ENCODE results near the gene GOPC. TPM values are rescaled to one million over a fixed set of nuclear protein-coding genes. Genes with fewer than 3 reads are reported as not detected.

The GOPC gene
- total and polyA plus RNA-seq, 7 donors, result 8.7 to 18.2 (median 14.9) TPM

DNA sequence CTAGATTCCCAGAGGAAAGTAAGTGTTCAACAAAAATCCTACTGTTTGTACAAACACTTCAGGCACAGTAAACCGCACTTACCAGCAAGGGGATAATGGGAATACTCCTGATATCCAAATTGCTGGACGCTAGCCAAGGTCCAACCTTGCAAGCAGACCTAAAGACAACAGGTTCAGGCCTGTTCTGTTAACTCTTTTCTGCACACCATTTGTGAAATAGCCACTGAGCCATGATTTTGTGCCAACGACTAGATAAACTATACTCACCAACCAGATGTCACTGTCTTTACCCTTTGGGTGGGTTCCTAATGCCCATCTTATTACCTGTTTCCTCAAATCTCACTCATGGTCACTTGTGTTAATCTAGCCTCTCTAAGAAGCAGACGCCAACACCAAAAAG lies 43.5 kb downstream of the GOPC start:
- no peak for DNase-seq
- H3K4me1 ChIP-seq, result peaks cover 7% of the 10 kb centered on the region
- TF ChIP-seq, protein P1, sequence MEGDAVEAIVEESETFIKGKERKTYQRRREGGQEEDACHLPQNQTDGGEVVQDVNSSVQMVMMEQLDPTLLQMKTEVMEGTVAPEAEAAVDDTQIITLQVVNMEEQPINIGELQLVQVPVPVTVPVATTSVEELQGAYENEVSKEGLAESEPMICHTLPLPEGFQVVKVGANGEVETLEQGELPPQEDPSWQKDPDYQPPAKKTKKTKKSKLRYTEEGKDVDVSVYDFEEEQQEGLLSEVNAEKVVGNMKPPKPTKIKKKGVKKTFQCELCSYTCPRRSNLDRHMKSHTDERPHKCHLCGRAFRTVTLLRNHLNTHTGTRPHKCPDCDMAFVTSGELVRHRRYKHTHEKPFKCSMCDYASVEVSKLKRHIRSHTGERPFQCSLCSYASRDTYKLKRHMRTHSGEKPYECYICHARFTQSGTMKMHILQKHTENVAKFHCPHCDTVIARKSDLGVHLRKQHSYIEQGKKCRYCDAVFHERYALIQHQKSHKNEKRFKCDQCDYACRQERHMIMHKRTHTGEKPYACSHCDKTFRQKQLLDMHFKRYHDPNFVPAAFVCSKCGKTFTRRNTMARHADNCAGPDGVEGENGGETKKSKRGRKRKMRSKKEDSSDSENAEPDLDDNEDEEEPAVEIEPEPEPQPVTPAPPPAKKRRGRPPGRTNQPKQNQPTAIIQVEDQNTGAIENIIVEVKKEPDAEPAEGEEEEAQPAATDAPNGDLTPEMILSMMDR (IDR thresholded peaks at IDR 0.05), result no peak
- intact Hi-C loops (cut with DNase I), result loop anchor here (5.0 kb wide), 2 partner anchors 43 to 212 kb away; partner anchors contain the start of gene GOPC (in 1 of the 2)
- H3K27ac ChIP-seq, result no peak overlapping the region
- ATAC-seq, result no peak
- H3K4me3 ChIP-seq, result no peak overlapping the region
- no peaks in the 10 kb centered on the region for H3K27me3 ChIP-seq (ENCODE audit: insufficient read depth in 3 of 3, low read length in 2 of 3)
- WGBS, 3 donors, result 87 to 90% (median 89%) methylated on average over 4 of the region's 4 CpGs
- H3K36me3 ChIP-seq (ENCODE audit: insufficient read depth in 1 of 2, low read depth in 1 of 2), result peaks cover 2 to 31% of the 10 kb centered on the region in 2 donors
- no peaks in the 10 kb centered on the region for H3K9me3 ChIP-seq

DNA sequence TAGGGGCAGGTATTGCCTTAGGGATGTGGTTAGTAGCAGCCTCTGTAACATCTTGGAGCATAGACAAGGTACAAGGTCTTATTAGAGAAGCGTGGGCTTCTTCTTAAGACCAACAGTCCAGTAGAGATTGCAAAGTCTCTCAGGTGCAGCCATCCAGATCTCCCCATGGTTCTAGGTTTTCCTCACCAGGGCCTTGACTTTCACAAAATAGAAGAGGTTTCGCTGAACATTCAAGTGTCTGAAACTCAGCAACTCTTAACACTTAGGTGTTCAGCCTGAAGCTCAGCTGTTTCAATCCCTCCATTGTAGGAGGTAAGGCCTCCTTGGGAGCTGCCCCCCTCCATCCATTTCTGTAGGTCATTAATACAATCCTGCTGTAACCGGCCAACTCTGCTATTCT lies 44.4 kb downstream of the GOPC start:
- Histone ChIP-seq H3K27me3 (ENCODE audit: insufficient read depth in 3 of 3, low read length in 2 of 3) (no peaks in the 10 kb centered on the region), H3K36me3 (ENCODE audit: insufficient read depth in 1 of 2, low read depth in 1 of 2) (peaks cover 2 to 26% of the 10 kb centered on the region in 2 donors), H3K4me3 (no peak overlapping the region), H3K27ac (no peak overlapping the region), H3K9me3 (no peaks in the 10 kb centered on the region), H3K4me1 (peaks cover 7% of the 10 kb centered on the region)
- DNase-seq, result no peak
- no peak for ATAC-seq
- TF ChIP-seq, protein P1 (IDR thresholded peaks at IDR 0.05), result no peak
- intact Hi-C loops (cut with DNase I), result loop anchor here (5.0 kb wide), 2 partner anchors 44 to 211 kb away; partner anchors contain the start of gene GOPC (in 1 of the 2)
- WGBS, 3 donors, result 82 to 86% (median 83%) methylated on average over 3 of the region's 3 CpGs

DNA sequence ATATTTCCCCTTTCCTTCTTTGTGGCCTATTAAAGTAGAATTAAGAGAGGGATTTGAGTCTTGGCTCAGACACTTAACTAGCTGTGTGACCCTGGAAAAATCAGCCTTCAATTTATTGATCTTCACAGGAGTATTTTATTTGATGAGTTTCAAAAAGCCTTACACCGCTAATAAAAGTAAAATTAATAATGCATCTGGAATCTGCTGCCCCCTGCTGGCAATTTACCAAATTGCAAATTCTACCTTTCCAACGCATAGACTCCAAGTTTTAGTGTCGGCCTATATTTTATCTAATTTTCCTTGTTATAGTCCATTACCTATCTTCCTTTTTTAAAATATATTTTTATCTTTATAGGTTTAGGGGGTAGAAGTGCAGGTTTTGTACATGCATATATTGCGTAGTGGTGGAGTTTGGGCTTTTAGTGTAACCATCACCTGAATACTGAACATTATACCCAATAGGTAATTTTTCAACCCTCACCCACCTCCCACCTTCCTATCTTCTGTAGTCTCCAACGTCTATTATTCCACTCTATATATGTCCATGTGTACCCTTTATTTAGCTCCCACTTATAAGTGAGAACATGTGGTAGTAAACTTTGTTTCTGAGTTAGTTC lies 46.3 kb downstream of the GOPC start:
- peak in 1 of 4 donors; percentile 73 for ATAC-seq
- TF ChIP-seq, protein P1 (IDR thresholded peaks at IDR 0.05), result peak; percentile 90
- 17 to 23% (median 20%) methylated on average over 5 of the region's 5 CpGs for WGBS, 3 donors
- H3K4me1 ChIP-seq, result peaks cover 7% of the 10 kb centered on the region
- no peaks in the 10 kb centered on the region for H3K27me3 ChIP-seq (ENCODE audit: insufficient read depth in 3 of 3, low read length in 2 of 3)
- H3K36me3 ChIP-seq (ENCODE audit: insufficient read depth in 1 of 2, low read depth in 1 of 2), result peaks cover 3 to 6% of the 10 kb centered on the region in 2 donors
- no peaks in the 10 kb centered on the region for H3K9me3 ChIP-seq
- H3K4me3 ChIP-seq, result no peak overlapping the region
- DNase-seq, result no peak
- intact Hi-C loops (cut with DNase I), result loop anchor here (1.0 to 5.0 kb wide), 6 partner anchors 46 to 209 kb away; partner anchors contain the start of genes DCBLD1 (in 1 of the 2) and GOPC (in 1 of the 2)
- H3K27ac ChIP-seq, result no peak overlapping the region

DNA sequence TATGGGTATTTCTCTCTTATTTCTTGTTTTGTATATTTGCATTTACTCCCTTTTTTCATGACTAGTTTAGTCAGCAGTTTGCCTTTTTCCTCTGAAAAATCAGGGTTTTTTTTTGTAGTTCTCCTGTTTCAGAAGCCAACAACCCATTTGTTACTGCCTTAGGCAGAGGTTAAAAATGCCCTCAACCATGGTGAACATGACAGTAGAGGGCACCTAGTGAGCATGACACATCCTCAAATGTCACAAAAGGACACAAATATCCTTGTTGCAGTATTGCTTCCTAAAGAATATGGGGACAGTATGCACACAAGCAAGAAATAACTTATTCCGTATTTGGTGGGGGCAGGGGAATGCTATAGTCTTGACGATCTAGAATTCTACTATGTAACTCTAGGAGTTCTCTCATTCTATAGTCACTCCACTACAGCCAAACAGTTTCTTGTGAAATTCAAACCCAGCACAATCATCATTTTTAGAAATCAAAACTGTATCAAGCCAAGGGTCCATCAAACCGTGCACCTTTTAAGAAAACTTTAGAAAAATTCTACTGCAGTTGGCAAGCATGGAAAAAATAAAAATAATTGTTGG lies 47.0 kb downstream of the GOPC start:
- ATAC-seq, result peak in 1 of 4 donors; percentile 47
- Histone ChIP-seq H3K27me3 (ENCODE audit: insufficient read depth in 3 of 3, low read length in 2 of 3) (no peaks in the 10 kb centered on the region), H3K9me3 (no peaks in the 10 kb centered on the region), H3K27ac (no peak overlapping the region), H3K36me3 (ENCODE audit: insufficient read depth in 1 of 2, low read depth in 1 of 2) (peaks cover 2 to 3% of the 10 kb centered on the region in 2 donors), H3K4me3 (no peak overlapping the region), H3K4me1 (peaks cover 7% of the 10 kb centered on the region)
- TF ChIP-seq, protein P1 (IDR thresholded peaks at IDR 0.05), result no peak
- DNase-seq, result no peak
- intact Hi-C loops (cut with DNase I), result loop anchor here (2.0 to 5.0 kb wide), 5 partner anchors 47 to 209 kb away; partner anchors contain the start of genes DCBLD1 (in 1 of the 2) and GOPC (in 1 of the 2)
- 33 to 41% (median 39%) methylated on average over 3 of the region's 3 CpGs for WGBS, 3 donors

Data from psoas muscle (tissue), 8 donors.